22Rv1 (cell line): Measurements from ENCODE around the gene NCOA3.

ENCODE experiments used
- H3K27ac ChIP-seq: fragments of 450-650 bp; 2 replicates; pipeline ENCODE4 v1.5.1; 2017
- ZFX ChIP-seq: fragments of 450-650 bp; IDR thresholded peaks from 2 replicates; pipeline ENCODE4 v1.6.1; 2017; ENCODE audit warnings: antibody characterized with exemption, borderline replicate concordance
- TF ChIP-seq, protein P1 (sequence below): fragments of 450-650 bp; IDR thresholded peaks from 2 replicates; pipeline ENCODE4 v1.5.1; 2017; ENCODE audit warnings: mild to moderate bottlenecking

NCOA3 gene

DNA sequence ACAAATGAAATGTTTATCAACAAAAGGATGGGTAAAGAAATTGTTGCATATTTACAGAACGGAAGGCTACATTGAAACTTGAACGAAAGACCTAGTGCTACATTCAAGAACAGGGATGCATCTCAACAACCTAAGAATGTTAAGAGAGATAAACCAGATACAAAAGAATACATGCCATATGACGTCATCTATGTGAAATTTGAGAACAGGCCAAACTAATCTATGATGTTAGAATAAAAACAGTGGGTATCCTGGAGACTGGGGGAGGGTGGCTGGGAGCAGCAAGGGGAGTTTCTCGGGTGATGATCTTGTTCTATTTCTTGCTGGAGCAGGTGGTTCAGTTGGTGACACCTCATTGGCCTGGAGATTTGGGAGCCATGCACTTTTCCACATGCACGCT lies 202.1 kb downstream of the NCOA3 start:
- TF ChIP-seq, protein P1, sequence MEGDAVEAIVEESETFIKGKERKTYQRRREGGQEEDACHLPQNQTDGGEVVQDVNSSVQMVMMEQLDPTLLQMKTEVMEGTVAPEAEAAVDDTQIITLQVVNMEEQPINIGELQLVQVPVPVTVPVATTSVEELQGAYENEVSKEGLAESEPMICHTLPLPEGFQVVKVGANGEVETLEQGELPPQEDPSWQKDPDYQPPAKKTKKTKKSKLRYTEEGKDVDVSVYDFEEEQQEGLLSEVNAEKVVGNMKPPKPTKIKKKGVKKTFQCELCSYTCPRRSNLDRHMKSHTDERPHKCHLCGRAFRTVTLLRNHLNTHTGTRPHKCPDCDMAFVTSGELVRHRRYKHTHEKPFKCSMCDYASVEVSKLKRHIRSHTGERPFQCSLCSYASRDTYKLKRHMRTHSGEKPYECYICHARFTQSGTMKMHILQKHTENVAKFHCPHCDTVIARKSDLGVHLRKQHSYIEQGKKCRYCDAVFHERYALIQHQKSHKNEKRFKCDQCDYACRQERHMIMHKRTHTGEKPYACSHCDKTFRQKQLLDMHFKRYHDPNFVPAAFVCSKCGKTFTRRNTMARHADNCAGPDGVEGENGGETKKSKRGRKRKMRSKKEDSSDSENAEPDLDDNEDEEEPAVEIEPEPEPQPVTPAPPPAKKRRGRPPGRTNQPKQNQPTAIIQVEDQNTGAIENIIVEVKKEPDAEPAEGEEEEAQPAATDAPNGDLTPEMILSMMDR: no peak
- H3K27ac ChIP-seq: no peak overlapping the region

DNA sequence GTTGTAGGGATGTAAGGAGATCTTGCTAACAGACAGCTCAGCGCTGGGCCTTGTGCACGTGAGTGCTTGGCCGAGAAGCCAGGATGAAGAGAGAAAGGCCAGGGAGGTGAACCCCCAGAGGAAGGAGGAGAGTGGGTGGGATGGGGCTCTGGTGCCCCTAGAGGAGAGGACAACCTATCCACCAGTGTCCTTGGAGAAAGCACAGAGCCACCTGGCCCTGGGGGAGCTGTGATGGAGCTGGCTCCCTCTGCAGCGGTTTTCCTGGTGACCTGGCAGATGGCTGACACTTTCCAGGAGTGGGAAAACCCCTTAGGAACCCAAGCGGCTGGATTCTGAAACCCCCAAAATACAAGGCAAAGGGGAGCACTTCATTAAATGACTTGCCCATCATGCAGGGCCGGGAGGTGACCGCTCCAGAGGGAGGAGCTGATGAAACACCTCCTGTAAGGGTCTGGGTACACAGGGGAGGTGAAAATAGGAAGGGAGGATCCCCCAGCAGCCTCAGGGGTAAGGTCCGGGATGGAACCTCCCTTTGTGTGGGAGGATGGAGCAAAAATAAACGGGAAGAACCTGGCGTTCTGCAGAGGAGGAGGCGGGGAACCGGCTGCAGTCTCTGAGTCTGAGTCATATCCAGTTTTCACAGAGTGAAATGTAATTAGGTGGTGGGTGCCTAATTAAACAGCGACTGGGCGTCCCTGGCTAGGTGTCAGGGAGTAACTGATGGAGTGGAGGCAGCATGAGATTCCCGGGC lies 203.2 kb downstream of the NCOA3 start:
- H3K27ac ChIP-seq: no peak overlapping the region
- no peak for TF ChIP-seq ZFX
- TF ChIP-seq, protein P1: no peak

- TF ChIP-seq, protein P1: no peak
- TF ChIP-seq ZFX: no peak
- H3K27ac ChIP-seq: no peak overlapping the region
Measured at GRCh38 chr20:47705497-47705856, 203.8 kb downstream of the NCOA3 start.

GRCh38 chr20:47706345-47706744 lies 204.7 kb downstream of the NCOA3 start:
- no peak overlapping the region for H3K27ac ChIP-seq
- TF ChIP-seq, protein P1: no peak
- TF ChIP-seq ZFX: no peak
